LNCAP (cell line): ENCODE data around the gene SLC2A6.

Experiments used
- TF ChIP-seq, protein P1 (sequence below): fragments of 450-650 bp; IDR thresholded peaks from 2 replicates; pipeline ENCODE4 v1.5.1; 2017; ENCODE audit warnings: mild to moderate bottlenecking

SLC2A6 gene

DNA sequence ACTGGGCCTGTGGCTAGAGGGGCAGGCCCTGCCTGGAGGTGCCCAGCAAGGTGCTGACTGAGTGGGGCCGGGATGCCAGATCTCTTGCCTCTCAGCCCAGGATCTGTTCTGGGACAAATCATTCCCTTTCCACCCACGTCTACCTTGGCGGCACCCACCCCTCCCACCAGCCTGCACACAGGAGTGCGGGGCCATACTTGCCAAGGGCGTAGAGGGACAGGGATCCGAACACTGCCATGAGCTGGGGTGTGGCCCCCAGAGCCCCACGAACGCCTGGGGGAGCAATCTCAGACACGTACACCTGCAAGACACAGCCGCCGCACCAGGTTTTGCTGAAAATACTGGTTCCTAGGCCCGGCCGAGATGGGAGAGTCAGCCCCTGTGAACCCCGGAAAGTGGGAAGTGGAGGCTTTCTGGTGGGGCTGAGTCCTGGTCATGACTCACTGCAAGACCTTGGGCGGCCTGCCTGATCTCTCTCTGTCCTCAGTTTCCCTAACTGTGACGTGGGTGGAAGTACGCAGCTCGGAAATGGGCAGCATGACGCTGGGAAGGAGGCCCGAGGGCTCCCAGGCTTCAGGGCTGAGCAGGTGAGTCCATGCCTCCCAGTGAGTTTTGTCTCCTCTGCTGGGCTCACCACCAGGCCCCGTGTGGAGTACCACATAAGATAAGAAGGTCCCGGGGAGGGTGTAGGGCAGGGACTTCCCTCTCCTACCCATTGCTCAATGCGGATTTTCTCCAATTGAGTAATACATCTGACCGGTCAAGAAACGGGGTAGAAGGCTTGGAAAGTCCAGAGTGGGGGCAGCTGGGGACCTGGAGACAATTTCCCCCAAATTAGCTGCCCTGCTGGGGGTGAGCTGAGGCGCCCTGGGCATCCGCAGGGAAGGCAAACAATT, 2.6 kb downstream of the SLC2A6 start:
- TF ChIP-seq, protein P1, sequence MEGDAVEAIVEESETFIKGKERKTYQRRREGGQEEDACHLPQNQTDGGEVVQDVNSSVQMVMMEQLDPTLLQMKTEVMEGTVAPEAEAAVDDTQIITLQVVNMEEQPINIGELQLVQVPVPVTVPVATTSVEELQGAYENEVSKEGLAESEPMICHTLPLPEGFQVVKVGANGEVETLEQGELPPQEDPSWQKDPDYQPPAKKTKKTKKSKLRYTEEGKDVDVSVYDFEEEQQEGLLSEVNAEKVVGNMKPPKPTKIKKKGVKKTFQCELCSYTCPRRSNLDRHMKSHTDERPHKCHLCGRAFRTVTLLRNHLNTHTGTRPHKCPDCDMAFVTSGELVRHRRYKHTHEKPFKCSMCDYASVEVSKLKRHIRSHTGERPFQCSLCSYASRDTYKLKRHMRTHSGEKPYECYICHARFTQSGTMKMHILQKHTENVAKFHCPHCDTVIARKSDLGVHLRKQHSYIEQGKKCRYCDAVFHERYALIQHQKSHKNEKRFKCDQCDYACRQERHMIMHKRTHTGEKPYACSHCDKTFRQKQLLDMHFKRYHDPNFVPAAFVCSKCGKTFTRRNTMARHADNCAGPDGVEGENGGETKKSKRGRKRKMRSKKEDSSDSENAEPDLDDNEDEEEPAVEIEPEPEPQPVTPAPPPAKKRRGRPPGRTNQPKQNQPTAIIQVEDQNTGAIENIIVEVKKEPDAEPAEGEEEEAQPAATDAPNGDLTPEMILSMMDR, result no peak

GRCh38 chr9:133475292-133476012, 3.4 kb downstream of the SLC2A6 start:
- TF ChIP-seq, protein P1, result no peak

GRCh38 chr9:133474853-133475252, 4.0 kb downstream of the SLC2A6 start:
- TF ChIP-seq, protein P1, result no peak

- TF ChIP-seq, protein P1, result no peak
Measured at GRCh38 chr9:133474215-133474614, 4.7 kb downstream of the SLC2A6 start.

- TF ChIP-seq, protein P1, result no peak
Measured at GRCh38 chr9:133473743-133474142, 5.2 kb downstream of the SLC2A6 start.

- TF ChIP-seq, protein P1, result no peak
Measured at GRCh38 chr9:133472753-133473378, 6.0 kb downstream of the SLC2A6 start.

- TF ChIP-seq, protein P1, result no peak
Measured at GRCh38 chr9:133472277-133472645, 6.6 kb downstream of the SLC2A6 start.
